GM12865 (cell line): ENCODE results near the gene RPS6KA2.

Source experiments
- DNase-seq: peaks from one replicate; pipeline ENCODE4 v3.0.0; 2010; ENCODE audit warnings: low read depth
- H3K4me3 ChIP-seq: 2 replicates; pipeline ENCODE4 v1.5.1; 2011; ENCODE audit warnings: mild to moderate bottlenecking, low read depth, low read length, control low read depth
- TF ChIP-seq, protein P1 (sequence below): IDR thresholded peaks from 2 replicates; pipeline ENCODE4 v1.5.1; 2011; ENCODE audit warnings: low read length, control low read depth, low read depth, inconsistent platforms; ENCODE audit not compliant: insufficient read depth; ENCODE audit errors: missing control alignments

The RPS6KA2 gene

DNA sequence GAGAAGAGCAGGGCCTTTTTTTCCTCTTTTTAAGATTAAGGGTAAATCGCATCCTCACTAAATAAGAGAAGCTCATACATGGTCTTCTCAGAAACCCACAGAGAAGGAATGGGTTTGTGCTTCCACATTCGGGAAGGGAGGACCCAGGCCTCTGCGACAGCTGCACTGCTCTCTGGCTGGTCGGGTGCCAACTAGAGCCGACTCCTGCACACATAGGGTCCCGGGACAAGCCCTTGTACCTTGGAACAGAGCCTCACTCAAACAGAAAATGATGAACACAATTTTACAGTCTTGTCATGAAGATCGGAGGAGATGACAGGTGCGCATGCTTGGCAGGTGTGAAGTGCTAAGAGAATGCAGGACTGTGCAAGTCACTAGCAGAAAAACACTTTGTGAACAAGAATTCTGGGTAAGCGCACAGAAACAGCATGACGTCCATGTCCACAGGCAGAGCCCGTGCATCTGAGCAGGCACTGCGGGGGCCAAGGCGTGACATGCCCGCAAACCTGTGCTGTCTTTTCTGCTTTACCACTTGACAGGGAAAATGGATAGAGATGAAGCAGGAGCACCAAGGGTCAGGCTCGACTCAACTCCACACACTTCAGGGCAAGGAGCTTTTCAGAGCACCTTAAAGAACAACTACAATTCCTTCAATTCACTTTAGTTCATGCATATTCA lies 143.3 kb downstream of the RPS6KA2 start:
- TF ChIP-seq, protein P1, sequence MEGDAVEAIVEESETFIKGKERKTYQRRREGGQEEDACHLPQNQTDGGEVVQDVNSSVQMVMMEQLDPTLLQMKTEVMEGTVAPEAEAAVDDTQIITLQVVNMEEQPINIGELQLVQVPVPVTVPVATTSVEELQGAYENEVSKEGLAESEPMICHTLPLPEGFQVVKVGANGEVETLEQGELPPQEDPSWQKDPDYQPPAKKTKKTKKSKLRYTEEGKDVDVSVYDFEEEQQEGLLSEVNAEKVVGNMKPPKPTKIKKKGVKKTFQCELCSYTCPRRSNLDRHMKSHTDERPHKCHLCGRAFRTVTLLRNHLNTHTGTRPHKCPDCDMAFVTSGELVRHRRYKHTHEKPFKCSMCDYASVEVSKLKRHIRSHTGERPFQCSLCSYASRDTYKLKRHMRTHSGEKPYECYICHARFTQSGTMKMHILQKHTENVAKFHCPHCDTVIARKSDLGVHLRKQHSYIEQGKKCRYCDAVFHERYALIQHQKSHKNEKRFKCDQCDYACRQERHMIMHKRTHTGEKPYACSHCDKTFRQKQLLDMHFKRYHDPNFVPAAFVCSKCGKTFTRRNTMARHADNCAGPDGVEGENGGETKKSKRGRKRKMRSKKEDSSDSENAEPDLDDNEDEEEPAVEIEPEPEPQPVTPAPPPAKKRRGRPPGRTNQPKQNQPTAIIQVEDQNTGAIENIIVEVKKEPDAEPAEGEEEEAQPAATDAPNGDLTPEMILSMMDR: no peak

DNA sequence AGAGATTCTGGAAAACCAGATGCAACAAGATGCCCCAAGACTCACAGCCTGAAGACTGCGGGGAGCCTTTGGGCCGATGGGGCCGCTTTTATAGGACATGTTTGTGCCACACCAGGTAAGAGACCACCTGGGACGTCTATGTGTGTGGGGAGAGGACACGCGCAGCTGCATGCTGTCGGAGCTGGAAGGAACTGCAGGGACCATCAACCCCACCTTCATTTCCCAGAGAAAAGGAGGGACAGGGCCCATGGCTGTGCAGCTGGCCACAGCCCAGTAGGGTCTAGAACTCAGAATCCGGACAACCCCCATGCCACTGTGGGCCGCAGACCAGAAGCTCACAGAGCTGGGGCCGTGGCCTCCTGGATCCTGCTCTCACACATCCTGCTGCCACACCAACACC lies 144.0 kb downstream of the RPS6KA2 start:
- no peak for DNase-seq
- H3K4me3 ChIP-seq: no peak overlapping the region
- TF ChIP-seq, protein P1: no peak

More for the DNA sequence above, 143.3 kb downstream of the RPS6KA2 start:
- DNase-seq: no peak
- H3K4me3 ChIP-seq: no peak overlapping the region

GRCh38 chr6:166478782-166479592 lies 148.1 kb downstream of the RPS6KA2 start:
- TF ChIP-seq, protein P1: no peak
- DNase-seq: no peak
- H3K4me3 ChIP-seq: no peak overlapping the region

DNA sequence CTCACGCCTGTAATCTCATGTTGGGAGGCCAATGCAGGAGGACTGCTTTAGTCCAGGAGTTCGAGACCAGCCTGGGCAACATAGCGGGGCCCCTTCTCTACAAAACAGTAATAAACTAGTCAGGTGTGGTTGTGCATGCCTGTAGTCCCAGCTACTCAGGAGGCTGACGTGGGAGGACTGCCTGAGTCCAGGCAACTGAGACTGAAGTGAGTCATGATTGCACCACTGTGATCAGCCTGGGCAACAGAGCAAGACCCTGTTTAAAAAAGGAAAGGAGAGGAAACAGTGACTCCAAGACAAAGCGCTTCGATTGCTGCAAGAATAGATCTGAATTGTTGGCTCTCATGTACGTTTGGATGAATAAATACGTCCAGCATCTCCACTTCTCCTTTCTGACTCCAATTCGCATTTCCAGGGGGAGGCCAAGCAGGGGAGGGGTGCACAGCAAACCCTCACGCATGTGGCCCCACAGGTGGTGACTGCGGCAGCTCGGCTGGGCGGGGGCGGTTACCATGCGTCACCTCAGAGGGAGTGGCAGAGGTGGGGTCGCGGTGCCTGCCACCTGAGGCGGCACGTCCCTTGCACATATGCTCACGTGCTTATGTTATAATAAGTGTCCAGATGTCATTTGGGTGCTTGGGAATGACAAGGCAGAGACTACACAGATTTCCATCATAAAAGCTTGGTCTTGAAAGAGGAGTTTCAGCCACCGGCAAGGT lies 149.2 kb downstream of the RPS6KA2 start:
- no peak overlapping the region for H3K4me3 ChIP-seq
- DNase-seq: no peak
- TF ChIP-seq, protein P1: no peak

DNA sequence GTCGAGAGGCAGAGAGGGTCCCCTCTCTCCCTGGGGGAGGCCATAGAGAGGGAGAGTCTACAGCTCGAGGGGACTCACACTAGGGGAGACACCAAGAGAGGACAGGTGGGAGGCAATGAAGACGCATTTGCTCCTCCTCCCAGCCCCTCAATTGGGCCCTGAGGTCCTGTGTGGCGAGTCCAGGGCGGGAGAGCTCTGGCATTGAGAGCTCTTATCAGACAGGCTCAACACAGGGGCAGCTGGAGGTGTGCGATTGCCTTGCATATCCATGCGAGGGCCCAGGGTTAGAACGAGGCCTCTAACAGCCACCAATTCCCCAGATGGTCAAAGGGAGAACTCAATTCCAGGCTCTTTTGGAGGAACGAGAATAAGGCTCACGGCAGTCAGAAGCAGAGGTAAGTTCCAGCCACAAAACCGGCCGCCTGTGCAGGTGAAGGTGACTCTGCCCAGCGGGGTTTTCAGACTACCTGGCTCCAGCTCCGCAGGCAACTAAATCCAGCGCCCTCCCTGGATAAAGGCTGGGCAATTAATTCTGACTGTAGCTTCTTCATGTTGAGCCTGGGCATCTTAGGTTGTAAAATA lies 150.3 kb downstream of the RPS6KA2 start:
- H3K4me3 ChIP-seq: no peak overlapping the region
- DNase-seq: no peak
- TF ChIP-seq, protein P1: no peak

- DNase-seq: no peak
- H3K4me3 ChIP-seq: no peak overlapping the region
- TF ChIP-seq, protein P1: no peak
These were observed 150.9 kb downstream of the RPS6KA2 start for GRCh38 chr6:166476061-166476591.
